GM15510 (cell line): ENCODE measurements around the gene CCKAR.

Source experiments
- POLR2A ChIP-seq: IDR thresholded peaks from 3 replicates; pipeline ENCODE4 v1.6.1; 2011; ENCODE audit warnings: borderline replicate concordance; ENCODE audit not compliant: insufficient read length; ENCODE audit errors: extremely low read depth

The CCKAR gene

GRCh38 chr4:26507286-26507685 is 17.0 kb upstream of the CCKAR start:
- no peak for TF ChIP-seq POLR2A

GRCh38 chr4:26503844-26504243 is 13.6 kb upstream of the CCKAR start:
- no peak for TF ChIP-seq POLR2A

GRCh38 chr4:26503427-26503826 is 13.1 kb upstream of the CCKAR start:
- TF ChIP-seq POLR2A = no peak

GRCh38 chr4:26496207-26496783 is 6.0 kb upstream of the CCKAR start:
- no peak for TF ChIP-seq POLR2A

- TF ChIP-seq POLR2A = no peak
Observed at GRCh38 chr4:26493461-26493860, 3.2 kb upstream of the CCKAR start.

- no peak for TF ChIP-seq POLR2A
Observed at GRCh38 chr4:26491449-26492170, 1.3 kb upstream of the CCKAR start.

- no peak for TF ChIP-seq POLR2A
Observed at GRCh38 chr4:26490960-26491284, 638 bp upstream of the CCKAR start.

GRCh38 chr4:26489101-26489985 is 941 bp downstream of the CCKAR start:
- no peak for TF ChIP-seq POLR2A

- no peak for TF ChIP-seq POLR2A
Observed at GRCh38 chr4:26485684-26486083, 4.6 kb downstream of the CCKAR start.

GRCh38 chr4:26484516-26484915 is 5.8 kb downstream of the CCKAR start:
- no peak for TF ChIP-seq POLR2A

GRCh38 chr4:26484032-26484515 is 6.2 kb downstream of the CCKAR start:
- TF ChIP-seq POLR2A = no peak

GRCh38 chr4:26482508-26483462 is 7.5 kb downstream of the CCKAR start:
- no peak for TF ChIP-seq POLR2A

- no peak for TF ChIP-seq POLR2A
Observed at GRCh38 chr4:26478330-26478729, 12.0 kb downstream of the CCKAR start.

GRCh38 chr4:26476545-26476944 is 13.7 kb downstream of the CCKAR start:
- no peak for TF ChIP-seq POLR2A
